IMR-90 (cell line): ENCODE results near the gene PAPSS2. TPM values are rescaled to one million over a fixed set of nuclear protein-coding genes. Genes with fewer than 3 reads are reported as not detected.

Source experiments
- ATAC-seq: fragments of 200-7000 bp; cut with Tn5 transposase; 2 replicates; pipeline ENCODE4 v1.9.1; 2020; ENCODE audit warnings: low read depth, mild to moderate bottlenecking, moderate library complexity
- BruUV-seq: library from RNA; stranded (reverse); fragments of 400-500 nt; replicated peaks from 2 replicates; lab custom pipeline; 2021; lab: Mats Ljungman, UMichigan
- CTCF ChIA-PET: fragments of 300-600 bp; formaldehyde crosslinking; extraction: SDS; loops from one replicate; lab custom pipeline; 2021; ENCODE audit warnings: antibody characterized with exemption; lab: Yijun Ruan, JAX
- POLR2A ChIA-PET: fragments of 300-600 bp; sonication (Branson Sonifier 250); formaldehyde crosslinking; loops from one replicate; lab custom pipeline; 2022; ENCODE audit warnings: antibody characterized with exemption; ENCODE audit not compliant: unreplicated experiment; lab: Charles Lee
- DNase-seq: peaks from one replicate; pipeline ENCODE4 v3.0.0; 2013
- H2AFZ ChIP-seq: replicated peaks from 2 replicates; pipeline ENCODE3; 2013; ENCODE audit warnings: low read length, mild to moderate bottlenecking; ENCODE audit not compliant: poor library complexity
- H2AK5ac ChIP-seq: 2 replicates; pipeline ENCODE4 v1.6.1; 2013; ENCODE audit warnings: low read depth, low read length, inconsistent platforms
- H2AK9ac ChIP-seq: replicated peaks from 2 replicates; pipeline ENCODE3; 2013; ENCODE audit warnings: mild to moderate bottlenecking, low read depth, low read length, moderate library complexity; ENCODE audit not compliant: poor library complexity
- H2BK120ac ChIP-seq: 2 replicates; pipeline ENCODE4 v1.6.1; 2013; ENCODE audit warnings: low read depth, low read length, inconsistent platforms
- H2BK15ac ChIP-seq: 3 replicates; pipeline ENCODE4 v1.6.1; 2013; ENCODE audit warnings: low read depth, low read length, inconsistent platforms
- H2BK20ac ChIP-seq: 2 replicates; pipeline ENCODE4 v1.6.1; 2013; ENCODE audit warnings: low read depth, mild to moderate bottlenecking, inconsistent platforms, low read length, moderate library complexity
- H2BK5ac ChIP-seq: 2 replicates; pipeline ENCODE4 v1.6.1; 2013; ENCODE audit warnings: mild to moderate bottlenecking, low read depth, low read length, inconsistent platforms; ENCODE audit not compliant: poor library complexity, severe bottlenecking
- H3K14ac ChIP-seq: replicated peaks from 2 replicates; pipeline ENCODE4 v1.6.1; 2013; ENCODE audit warnings: low read depth, low read length, inconsistent platforms
- H3K18ac ChIP-seq: 2 replicates; pipeline ENCODE4 v1.6.1; 2013; ENCODE audit warnings: low read depth, low read length, control low read depth
- H3K23ac ChIP-seq: 2 replicates; pipeline ENCODE4 v1.6.1; 2013; ENCODE audit warnings: low read depth, low read length, inconsistent platforms
- H3K27ac ChIP-seq: 2 replicates; pipeline ENCODE4 v1.5.1; 2013; ENCODE audit warnings: mild to moderate bottlenecking, control low read depth, low read length; ENCODE audit not compliant: insufficient read depth
- H3K27me3 ChIP-seq: 2 replicates; pipeline ENCODE4 v1.6.1; 2013; ENCODE audit warnings: low read length; ENCODE audit not compliant: control insufficient read depth, insufficient read depth
- H3K36me3 ChIP-seq: 2 replicates; pipeline ENCODE4 v1.6.1; 2013; ENCODE audit warnings: low read length, mixed read lengths; ENCODE audit not compliant: control insufficient read depth, insufficient read depth
- H3K4ac ChIP-seq: 2 replicates; pipeline ENCODE4 v1.6.1; 2013; ENCODE audit warnings: low read depth, low read length, inconsistent platforms
- H3K4me1 ChIP-seq: 2 replicates; pipeline ENCODE4 v1.6.1; 2013; ENCODE audit warnings: low read length, mixed read lengths; ENCODE audit not compliant: control insufficient read depth, insufficient read depth
- H3K4me2 ChIP-seq: 2 replicates; pipeline ENCODE4 v1.6.1; 2013; ENCODE audit warnings: low read depth, mild to moderate bottlenecking, control low read depth, low read length, moderate library complexity
- H3K4me3 ChIP-seq: 2 replicates; pipeline ENCODE4 v1.5.1; 2013; ENCODE audit warnings: low read depth, mild to moderate bottlenecking, control low read depth, low read length, moderate library complexity; ENCODE audit not compliant: insufficient read depth
- H3K56ac ChIP-seq: 2 replicates; pipeline ENCODE4 v1.6.1; 2013; ENCODE audit warnings: low read length, inconsistent platforms; ENCODE audit not compliant: insufficient read depth; ENCODE audit errors: extremely low read depth
- H3K79me1 ChIP-seq, 2 experiments: 2 replicates each; pipeline ENCODE4 v1.6.1; 2013; ENCODE audit warnings: low read length in 2 of 2, inconsistent platforms in 1 of 2, low read depth in 1 of 2
- H3K9ac ChIP-seq: 2 replicates; pipeline ENCODE4 v1.6.1; 2013; ENCODE audit warnings: low read depth, low read length, control low read depth
- H3K9me1 ChIP-seq: 2 replicates; pipeline ENCODE4 v1.6.1; 2013; ENCODE audit warnings: low read length, inconsistent platforms; ENCODE audit not compliant: insufficient read depth
- H3K9me3 ChIP-seq: 2 replicates; pipeline ENCODE4 v1.6.1; 2013; ENCODE audit warnings: low read length; ENCODE audit not compliant: control insufficient read depth, insufficient read depth
- H4K20me1 ChIP-seq: 2 replicates; pipeline ENCODE4 v1.6.1; 2013; ENCODE audit warnings: low read length, inconsistent platforms; ENCODE audit not compliant: insufficient read depth
- H4K5ac ChIP-seq: 2 replicates; pipeline ENCODE4 v1.6.1; 2013; ENCODE audit warnings: mild to moderate bottlenecking, low read depth, low read length, control low read depth
- H4K8ac ChIP-seq, 2 experiments: 2 replicates each; pipeline ENCODE4 v1.6.1; 2013; ENCODE audit warnings: low read depth in 2 of 2, low read length in 2 of 2, control low read depth in 1 of 2, inconsistent platforms in 1 of 2
- H4K91ac ChIP-seq: 2 replicates; pipeline ENCODE4 v1.6.1; 2013; ENCODE audit warnings: low read depth, low read length, inconsistent platforms; ENCODE audit not compliant: insufficient read depth
- MAFK ChIP-seq: IDR thresholded peaks from 2 replicates; pipeline ENCODE4 v1.6.1; 2012; ENCODE audit warnings: low read depth, low read length, improper control_type of control experiment
- MXI1 ChIP-seq: IDR thresholded peaks from 2 replicates; pipeline ENCODE4 v1.6.1; 2012; ENCODE audit warnings: low read depth, mild to moderate bottlenecking, low read length, moderate library complexity, borderline replicate concordance
- POLR2A ChIP-seq: IDR thresholded peaks from 2 replicates; pipeline ENCODE4 v1.6.1; 2012; ENCODE audit warnings: mild to moderate bottlenecking, low read depth, low read length
- SMC3 ChIP-seq: fragments of 150-350 bp; IDR thresholded peaks from 2 replicates; pipeline ENCODE4 v1.6.1; 2016; ENCODE audit warnings: low read depth, mild to moderate bottlenecking, antibody characterized with exemption, low read length, moderate library complexity
- USF2 ChIP-seq: fragments of 150-350 bp; IDR thresholded peaks from 2 replicates; pipeline ENCODE4 v1.6.1; 2017; ENCODE audit warnings: mild to moderate bottlenecking, antibody characterized with exemption, low read length, low read depth
- WGBS, 2 experiments: methylation state at CpG; one replicate each; pipeline versions ENCODE4 v1.1.5 to v1.1.7; 2013; ENCODE audit warnings: missing lambda C conversion rate in 2 of 2; ENCODE audit not compliant: insufficient read length in 1 of 2; ENCODE audit errors: extremely low coverage in 2 of 2; 5-methylcytosine and 5-hydroxymethylcytosine counted together
- dilution Hi-C: fragments of 300-500 bp; cut with HindIII; formaldehyde crosslinking; loops from one replicate; pipeline ENCODE4 v1.14.3; 2018; ENCODE audit warnings: low sequenced_read_pairs; ENCODE audit not compliant: unreplicated experiment
- in situ Hi-C: fragments of 300-500 bp; cut with MboI; formaldehyde crosslinking; loops from 3 replicates; pipeline ENCODE4 v1.14.3; 2019; ENCODE audit warnings: low sequenced_read_pairs, inconsistent platforms, mixed read lengths
- intact Hi-C: fragments of 100-400 bp; cut with micrococcal nuclease; formaldehyde crosslinking; loops from 2 replicates; pipeline ENCODE4 v1.10.0; 2022
- polyA plus RNA-seq, 3 experiments: library from polyadenylated mRNA; depleted of rRNA; stranded (reverse); fragments of >200 nt; gene quantifications; 2 replicates each; pipeline ENCODE4 v1.2.3, GENCODE V29; 2012; ENCODE audit warnings: low replicate concordance in 1 of 3
- total RNA-seq: library from RNA; depleted of rRNA; stranded (reverse); fragments of >200 nt; gene quantifications from 2 replicates; pipeline ENCODE4 v1.2.3, GENCODE V29; 2012

The PAPSS2 gene
- total and polyA plus RNA-seq, 2 of the 4 experiments (the other 2 are of a cell fraction): 55.0 to 63.3 TPM

- no peak overlapping the region for H3K9ac ChIP-seq
- CTCF ChIA-PET: no interaction called here
- BruUV-seq: no TSS peak
- no peak overlapping the region for H4K8ac ChIP-seq
- H2BK5ac ChIP-seq: no peak overlapping the region
- no peak overlapping the region for H2AK5ac ChIP-seq
- H3K18ac ChIP-seq: no peak overlapping the region
- no peaks in the 10 kb centered on the region for H3K27me3 ChIP-seq
- H3K9me3 ChIP-seq: no peaks in the 10 kb centered on the region
- no peak overlapping the region for H3K4me3 ChIP-seq
- H2BK15ac ChIP-seq: no peak overlapping the region
- H3K4me1 ChIP-seq: peaks cover 14% of the 10 kb centered on the region
- no peak for ATAC-seq
- DNase-seq: no peak
- no peaks in the 10 kb centered on the region for H3K36me3 ChIP-seq
- peaks cover 14% of the 10 kb centered on the region for H3K9me1 ChIP-seq
- H3K14ac ChIP-seq: no peak overlapping the region
- H2AFZ ChIP-seq: no peak overlapping the region
- peaks cover 35 to 49% of the 10 kb centered on the region in 2 experiments for H3K79me1 ChIP-seq
- H3K27ac ChIP-seq: no peak overlapping the region
- no peak overlapping the region for H2BK20ac ChIP-seq
- POLR2A ChIA-PET: no interaction called here
- no peak overlapping the region for H3K4me2 ChIP-seq
- no peak overlapping the region for H3K23ac ChIP-seq
- dilution Hi-C loops (no loop called here), in situ Hi-C loops (no loop called here), intact Hi-C loops (no loop called here)
- no peak overlapping the region for H2BK120ac ChIP-seq
- no peak overlapping the region for H4K91ac ChIP-seq
- no peak overlapping the region for H4K5ac ChIP-seq
- H3K4ac ChIP-seq: no peak overlapping the region
- H4K20me1 ChIP-seq: peaks cover 15% of the 10 kb centered on the region; the same call in 1 of the 2 replicates
- no peak overlapping the region for H2AK9ac ChIP-seq
- TF ChIP-seq POLR2A (no peak), MAFK (peak; percentile 37; the same call in 1 of the 2 replicates), USF2 (no peak), SMC3 (no peak), MXI1 (no peak)
- 97% methylated on average over 5 of the region's 11 CpGs; no CpG with 5 or more reads in 1 of the 2 experiments for WGBS, 2 experiments
- no peak overlapping the region for H3K56ac ChIP-seq
These were observed 37.5 kb downstream of the PAPSS2 start for GRCh38 chr10:87696922-87697745.
